ENCODE measurements around the gene KLHDC8B. TPM values are rescaled to one million over a fixed set of nuclear protein-coding genes. Genes with fewer than 3 reads are reported as not detected.

The KLHDC8B gene
- total and polyA plus RNA-seq, 3 donors from 2014 or later = 55.8 to 78.2 (median 56.6) TPM

GRCh38 chr3:49172551-49173041 is 1.2 kb downstream of the KLHDC8B start:
- 41 to 51% methylated on average over 2 to 3 of the region's 7 CpGs for WGBS, 2 donors
- intact Hi-C loops (cut with DNase I; ENCODE audit: low total_unique reads) = loop anchor here (10.0 kb wide), 1 partner anchor 282 kb away; no protein-coding TSS in a partner anchor
- peak overlapping the region; percentile 80 to 87 for H3K4me3 ChIP-seq
- H3K27ac ChIP-seq = peak overlapping the region; percentile 58 to 78
- H3K27me3 ChIP-seq = no peaks in the 10 kb centered on the region
- H3K4me1 ChIP-seq = peaks cover 34% of the 10 kb centered on the region
- no peak for TF ChIP-seq POLR2A (IDR thresholded peaks at IDR 0.05)
- TF ChIP-seq CTCF (IDR thresholded peaks at IDR 0.05) = no peak
- no peaks in the 10 kb centered on the region for H3K36me3 ChIP-seq (ENCODE audit: low read depth, missing control alignments)
- no peaks in the 10 kb centered on the region for H3K9me3 ChIP-seq
- DNase-seq = peak; percentile 42

GRCh38 chr3:49173116-49173791 is 1.9 kb downstream of the KLHDC8B start:
- no peaks in the 10 kb centered on the region for H3K9me3 ChIP-seq
- intact Hi-C loops (cut with DNase I; ENCODE audit: low total_unique reads) = loop anchor here (10.0 kb wide), 1 partner anchor 282 kb away; no protein-coding TSS in a partner anchor
- H3K27me3 ChIP-seq = no peaks in the 10 kb centered on the region
- H3K4me3 ChIP-seq = no peak overlapping the region
- TF ChIP-seq CTCF (IDR thresholded peaks at IDR 0.05) = no peak
- TF ChIP-seq POLR2A (IDR thresholded peaks at IDR 0.05) = no peak
- 19 to 20% methylated on average over 2 to 3 of the region's 3 CpGs for WGBS, 2 donors
- no peaks in the 10 kb centered on the region for H3K36me3 ChIP-seq (ENCODE audit: low read depth, missing control alignments)
- peak; percentile 59 for DNase-seq
- peaks cover 34% of the 10 kb centered on the region for H3K4me1 ChIP-seq
- peak overlapping the region; percentile 58 to 78 for H3K27ac ChIP-seq

GRCh38 chr3:49173792-49174170 is 2.4 kb downstream of the KLHDC8B start:
- WGBS, 2 donors = 16 to 61% methylated on average over 4 of the region's 4 CpGs
- no peak overlapping the region for H3K4me3 ChIP-seq
- H3K4me1 ChIP-seq = peaks cover 34% of the 10 kb centered on the region
- intact Hi-C loops (cut with DNase I; ENCODE audit: low total_unique reads) = loop anchor here (10.0 kb wide), 1 partner anchor 281 kb away; no protein-coding TSS in a partner anchor
- no peaks in the 10 kb centered on the region for H3K36me3 ChIP-seq (ENCODE audit: low read depth, missing control alignments)
- no peaks in the 10 kb centered on the region for H3K27me3 ChIP-seq
- peak overlapping the region; percentile 58 to 78 for H3K27ac ChIP-seq
- no peaks in the 10 kb centered on the region for H3K9me3 ChIP-seq
- no peak for TF ChIP-seq CTCF (IDR thresholded peaks at IDR 0.05)
- no peak for TF ChIP-seq POLR2A (IDR thresholded peaks at IDR 0.05)
- DNase-seq = peak; percentile 33

GRCh38 chr3:49174397-49174985 is 3.1 kb downstream of the KLHDC8B start:
- TF ChIP-seq CTCF (IDR thresholded peaks at IDR 0.05) (no peak), POLR2A (IDR thresholded peaks at IDR 0.05) (no peak)
- no peak overlapping the region for H3K4me3 ChIP-seq
- no peak for DNase-seq
- H3K27me3 ChIP-seq = no peaks in the 10 kb centered on the region
- 93 to 95% methylated on average over 5 to 9 of the region's 9 CpGs for WGBS, 2 donors
- intact Hi-C loops (cut with DNase I; ENCODE audit: low total_unique reads) = loop anchor here (10.0 kb wide), 1 partner anchor 280 kb away; no protein-coding TSS in a partner anchor
- H3K9me3 ChIP-seq = no peaks in the 10 kb centered on the region
- peaks cover 34% of the 10 kb centered on the region for H3K4me1 ChIP-seq
- H3K36me3 ChIP-seq (ENCODE audit: low read depth, missing control alignments) = no peaks in the 10 kb centered on the region
- H3K27ac ChIP-seq = no peak overlapping the region

All from testis (tissue), 3 donors.